Kasumi-1 (cell line): ENCODE measurements around the gene OR5C1.
"Not testable (repeated sequence)": the region's sequence is repeated elsewhere in the genome, so short reads cannot be mapped to it uniquely, and the experiment has no call there.

Experiments
- DNase-seq, 2 experiments: peaks; one replicate each; lab custom pipeline; 2025; lab: John Stamatoyannopoulos, UW

Gene OR5C1

DNA sequence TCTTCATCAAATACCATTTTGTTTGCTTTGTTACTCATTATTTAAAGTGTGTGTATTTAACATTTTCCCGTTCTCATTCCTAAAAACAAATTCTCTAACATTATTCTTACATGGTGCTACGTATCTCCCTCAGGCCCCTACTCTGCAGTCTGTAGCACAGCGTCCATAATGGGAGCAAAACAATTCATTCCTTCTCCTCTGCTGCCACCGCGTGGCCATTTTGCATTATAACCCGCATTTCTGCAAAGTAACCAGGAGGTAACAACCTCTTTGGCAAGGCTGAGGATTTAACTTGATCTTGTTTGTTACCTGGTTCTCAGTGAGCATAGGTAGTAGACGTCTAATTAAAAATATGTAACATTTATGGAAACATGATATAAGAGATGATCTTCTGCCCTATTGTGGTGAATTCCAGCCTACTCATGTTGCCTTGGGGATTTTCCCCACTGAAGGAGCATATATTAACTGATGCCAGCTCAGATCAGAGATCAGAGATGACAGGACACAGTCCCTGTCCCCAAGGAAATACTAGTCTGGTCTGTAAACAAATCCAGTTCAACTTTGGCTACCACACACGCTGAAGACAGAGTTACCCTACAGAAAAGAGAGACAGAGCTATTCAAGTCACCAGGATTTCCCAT, 21.7 kb downstream of the OR5C1 start:
- DNase-seq = peak; percentile 74 to 85

DNA sequence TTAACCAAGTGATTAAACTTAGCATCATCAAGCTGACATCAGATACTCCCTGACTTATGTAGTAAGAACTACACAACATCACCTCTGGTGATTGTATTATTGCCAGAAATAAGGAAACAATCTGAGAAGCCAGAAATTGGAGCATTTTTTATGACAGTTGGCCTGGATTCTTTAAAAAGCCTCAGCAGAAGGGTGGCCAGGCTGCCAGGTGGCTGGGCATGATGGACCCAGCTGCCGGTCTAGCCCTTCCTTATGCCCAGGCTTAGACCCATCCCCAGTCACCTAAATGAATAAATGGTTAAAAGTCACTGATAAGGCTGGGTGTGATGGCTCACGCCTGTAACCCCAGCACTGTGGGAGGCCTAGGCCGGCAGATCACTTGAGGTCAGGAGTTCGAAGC, 24.0 kb downstream of the OR5C1 start:
- no peak for DNase-seq

DNA sequence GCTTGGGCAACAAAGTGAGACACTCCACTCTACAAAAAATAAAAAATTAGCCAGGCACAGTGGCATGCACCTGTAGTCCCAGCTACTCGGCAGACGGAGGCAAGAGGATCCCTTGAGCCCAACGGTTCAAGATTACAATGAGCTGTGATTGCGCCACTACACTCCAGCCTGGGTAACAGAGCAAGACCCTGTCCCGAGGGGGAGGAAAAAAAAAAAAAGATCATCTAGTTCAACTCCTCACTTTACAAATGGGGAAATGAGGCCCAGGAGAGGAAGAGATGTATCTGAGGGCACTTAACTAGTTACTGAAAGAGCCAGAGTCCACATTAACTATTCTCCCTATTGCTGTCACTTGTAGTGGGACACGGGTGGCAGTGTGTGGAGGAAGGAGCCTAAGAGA, 25.8 kb downstream of the OR5C1 start:
- DNase-seq = no peak

DNA sequence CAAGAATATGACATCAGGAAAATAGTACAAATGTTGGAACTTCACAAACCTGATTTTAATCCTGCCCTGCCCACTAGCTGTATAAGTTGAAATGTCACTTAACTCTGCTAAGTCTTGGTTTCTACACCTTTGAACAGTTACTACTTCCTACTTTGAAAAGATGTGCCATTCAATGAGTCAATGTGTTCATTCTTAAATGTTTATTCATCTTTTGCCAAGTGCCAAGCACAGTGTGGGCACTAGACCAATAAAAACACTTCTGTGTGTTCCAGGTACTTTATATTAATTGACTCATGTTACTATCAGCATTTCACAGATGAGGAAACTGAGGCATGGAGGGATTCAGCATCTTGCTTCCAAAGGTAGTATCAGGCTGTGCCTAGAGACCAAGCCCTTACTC, 26.8 kb downstream of the OR5C1 start:
- DNase-seq = no peak

DNA sequence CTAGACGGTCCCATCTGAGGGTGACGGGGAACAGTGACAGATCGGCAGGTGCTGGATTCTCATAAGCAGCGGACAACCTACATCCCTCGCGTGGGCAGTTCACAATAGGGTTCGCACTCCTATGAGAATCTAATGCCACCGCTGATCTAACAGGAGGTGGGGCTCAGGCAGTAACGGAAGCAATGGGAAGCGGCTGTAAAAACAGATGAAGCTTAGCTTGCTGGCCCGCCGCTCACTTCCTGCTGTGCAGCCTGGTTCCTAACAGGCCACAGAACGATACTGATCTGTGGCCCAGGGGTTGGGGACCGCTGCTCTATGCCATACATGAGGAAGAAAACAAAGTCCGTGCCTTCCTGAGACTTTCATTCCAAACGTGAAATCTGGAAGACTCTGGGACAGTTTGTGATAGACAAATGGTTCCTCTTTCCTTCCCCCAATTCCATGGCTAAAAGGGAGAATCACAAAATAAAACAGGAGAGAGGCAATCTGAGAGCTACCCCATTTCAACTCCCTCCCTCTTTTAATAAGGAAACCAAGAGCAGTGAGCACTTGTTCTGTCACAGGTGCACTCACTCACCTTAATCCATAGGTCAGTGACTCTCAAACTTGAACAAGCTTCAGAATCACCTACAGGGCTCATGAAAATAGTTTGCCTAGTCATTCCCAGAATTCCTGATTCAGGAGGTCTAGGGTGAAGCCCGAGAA, 27.6 kb downstream of the OR5C1 start:
- peak; percentile 94 for DNase-seq

DNA sequence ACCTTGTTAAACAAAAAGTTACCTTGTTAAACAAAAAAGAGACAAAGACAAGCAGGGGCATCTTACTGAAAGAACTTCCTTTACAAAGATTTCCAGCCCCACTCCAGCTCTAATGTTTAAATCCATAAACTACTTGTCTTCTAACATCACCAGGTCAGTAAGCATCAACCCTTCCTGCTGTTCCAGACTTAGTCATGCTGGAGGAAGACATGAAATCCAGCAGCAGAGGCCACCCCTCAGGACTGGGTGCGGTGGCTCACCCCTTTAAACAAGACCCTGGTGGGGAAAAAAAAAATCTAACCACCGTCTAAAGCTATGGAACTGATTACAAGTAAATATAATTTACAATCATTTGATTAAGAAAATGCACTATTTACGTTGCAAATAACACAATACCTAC, 30.6 kb downstream of the OR5C1 start:
- no peak for DNase-seq

DNA sequence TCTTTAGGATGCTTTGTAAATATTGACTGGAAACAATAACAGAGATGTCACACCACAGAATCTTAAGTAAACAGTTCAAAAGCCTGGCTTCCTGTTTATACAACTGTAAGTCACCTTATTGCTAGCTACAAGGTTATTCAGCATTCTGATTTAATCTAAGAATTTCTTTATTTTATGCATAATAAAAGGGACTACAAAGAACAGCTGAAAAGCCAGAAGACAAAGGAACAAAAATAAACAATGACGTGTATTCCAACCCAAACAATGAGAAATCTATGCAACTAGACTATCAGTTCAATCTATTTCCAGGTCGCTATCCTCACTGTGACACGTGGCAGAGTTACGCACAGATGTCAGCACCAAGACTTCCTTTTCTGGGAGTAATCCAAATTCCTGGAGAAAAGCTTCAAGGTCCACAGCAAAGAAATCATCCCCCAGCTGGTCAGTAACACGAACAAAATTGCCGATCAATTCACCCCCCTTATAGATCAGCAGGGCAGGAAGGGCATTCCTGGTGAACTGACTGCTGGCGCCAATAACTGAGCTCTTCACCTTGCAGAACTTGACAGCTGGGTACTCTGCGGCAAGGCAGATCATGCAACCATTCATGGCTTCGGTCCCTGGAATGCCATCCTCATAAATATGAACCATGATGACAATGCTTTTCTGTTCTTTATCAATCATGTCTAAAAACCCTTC, 31.2 kb downstream of the OR5C1 start:
- no peak for DNase-seq

DNA sequence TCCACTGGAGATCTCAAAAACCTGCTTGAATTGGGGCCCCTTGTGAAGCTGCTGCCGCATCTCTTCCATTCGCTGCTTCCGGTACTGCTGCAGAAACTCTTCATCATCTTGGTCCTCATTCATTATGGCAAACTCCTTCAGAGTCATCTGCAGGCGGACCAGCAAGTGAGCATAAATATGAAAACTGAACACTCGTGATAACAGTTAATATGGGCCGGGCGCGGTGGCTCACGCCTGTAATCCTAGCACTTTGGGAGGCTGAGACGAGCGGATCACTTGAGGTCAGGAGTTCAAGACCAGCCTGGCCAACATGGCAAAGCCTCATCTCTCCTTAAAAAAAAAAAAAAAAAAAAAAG, 31.7 kb downstream of the OR5C1 start:
- DNase-seq = no peak

DNA sequence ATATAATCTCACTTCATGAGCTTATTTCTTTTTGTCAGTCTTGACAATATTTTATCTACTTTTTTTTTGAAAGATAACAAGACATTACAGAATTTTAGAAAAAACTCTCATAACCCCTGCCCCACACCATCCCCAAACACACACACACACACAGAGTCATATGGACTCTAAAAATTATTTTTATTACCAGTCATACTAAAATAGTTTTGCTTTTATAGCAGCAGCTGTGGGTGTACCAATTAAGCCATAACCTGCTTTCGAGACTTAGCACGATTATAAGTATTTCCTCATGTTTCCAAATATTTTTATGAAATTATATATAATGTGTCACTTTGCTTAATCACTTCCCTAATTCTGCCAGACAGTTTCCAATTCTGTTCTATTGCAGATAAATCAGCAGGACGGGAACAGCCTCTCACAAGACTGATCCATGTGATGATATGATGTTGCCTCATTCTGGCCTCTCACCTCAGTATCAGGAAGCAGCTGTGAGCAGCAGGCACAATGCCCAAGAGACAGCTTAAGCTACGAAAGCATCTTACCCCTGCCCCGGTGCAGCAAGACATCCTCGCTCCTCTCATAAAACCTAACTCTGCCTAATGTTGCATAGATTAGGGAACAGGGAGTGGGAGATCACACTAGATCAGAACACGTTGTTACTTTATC, 32.7 kb downstream of the OR5C1 start:
- DNase-seq = peak; percentile 75 to 76

DNA sequence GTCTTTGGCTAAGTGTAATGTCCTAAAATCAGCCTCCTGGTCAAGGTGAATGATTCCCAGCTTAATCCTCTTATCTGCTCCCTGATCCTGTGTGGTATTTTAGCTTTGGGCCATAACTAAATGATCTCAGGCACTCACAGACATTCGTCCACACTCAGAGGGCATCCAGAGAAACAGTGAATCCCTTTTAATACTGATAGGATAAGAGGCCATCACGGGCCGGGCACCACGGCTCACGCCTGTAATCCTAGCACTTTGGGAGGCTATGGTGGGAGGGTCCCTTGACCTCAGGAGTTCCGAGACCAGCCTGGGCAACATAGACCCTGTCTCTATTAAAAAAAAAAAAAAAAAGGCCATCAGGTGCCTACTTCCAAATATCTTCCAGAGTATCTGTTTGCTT, 33.3 kb downstream of the OR5C1 start:
- DNase-seq = no peak

DNA sequence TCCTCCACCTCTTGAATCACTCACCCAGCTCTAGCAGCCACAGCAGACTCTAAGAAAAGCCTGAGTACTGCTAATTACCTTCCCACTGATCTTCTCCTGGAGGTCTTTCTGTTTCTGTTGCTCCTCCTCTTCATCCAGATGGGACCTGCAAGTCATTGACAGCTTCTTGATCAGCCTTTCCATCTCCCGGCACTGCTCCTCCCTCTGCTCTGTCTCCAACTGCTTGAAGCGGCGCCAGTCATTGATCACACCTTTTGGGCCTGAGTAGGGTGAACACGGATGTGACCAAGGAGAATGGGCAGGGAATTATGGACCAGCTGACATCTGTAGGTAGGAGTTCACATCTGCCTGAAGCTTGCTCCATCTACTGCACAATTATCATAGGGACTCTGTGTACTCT, 34.2 kb downstream of the OR5C1 start:
- no peak for DNase-seq

DNA sequence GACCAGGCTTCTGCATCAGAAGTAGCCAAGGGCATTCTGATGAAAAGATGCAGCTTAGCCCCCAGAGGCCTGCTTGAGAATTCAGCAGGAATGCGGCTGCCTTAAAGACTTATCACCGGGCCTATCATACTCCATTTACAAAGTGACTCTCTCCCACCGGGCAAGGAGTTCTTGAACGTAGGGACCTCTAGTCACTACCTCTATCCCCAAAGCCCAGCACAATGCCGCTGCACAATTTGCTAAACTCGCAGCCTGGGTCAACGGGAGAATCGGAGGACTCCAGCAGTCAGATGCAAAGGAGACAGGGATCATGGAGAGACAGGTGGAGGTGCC, 39.0 kb downstream of the OR5C1 start:
- DNase-seq = peak in 1 of 2 experiments; percentile 43

DNA sequence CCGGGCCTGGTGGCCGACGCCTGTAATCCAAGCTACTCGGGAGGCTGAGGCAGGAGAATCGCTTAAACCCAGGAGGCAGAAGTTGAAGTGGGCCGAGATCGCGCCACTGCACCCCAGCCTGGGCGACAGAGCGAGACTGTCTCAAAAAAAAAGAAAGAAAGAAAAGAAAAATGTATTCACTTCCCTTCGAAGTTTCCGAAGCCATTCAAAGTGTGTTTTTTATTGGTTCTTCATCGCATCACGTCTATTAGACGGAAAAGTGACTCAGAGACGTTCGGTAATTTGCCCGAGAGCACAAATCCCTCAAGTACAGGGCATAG, 40.2 kb downstream of the OR5C1 start:
- not testable (repeated sequence) for DNase-seq

DNA sequence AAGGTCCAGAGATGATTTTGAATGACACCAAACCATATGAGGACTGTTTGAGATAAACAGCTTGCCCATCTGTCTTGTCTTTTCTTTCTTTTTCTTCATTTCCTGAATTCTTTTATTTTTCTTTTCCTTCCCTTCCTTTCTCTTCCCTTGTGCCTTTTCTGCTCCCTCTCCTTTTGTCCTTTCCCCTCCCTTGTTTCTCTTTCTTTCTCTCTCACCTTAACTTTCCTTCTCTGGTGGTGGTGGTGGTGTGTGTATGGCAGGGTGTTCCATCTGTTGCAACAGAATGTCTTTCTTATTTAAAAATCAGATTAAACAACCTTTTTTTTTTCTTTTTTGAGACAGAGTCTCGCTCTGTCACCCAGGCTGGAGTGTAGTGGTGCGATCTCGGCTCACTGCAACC, 43.5 kb downstream of the OR5C1 start:
- no peak for DNase-seq

DNA sequence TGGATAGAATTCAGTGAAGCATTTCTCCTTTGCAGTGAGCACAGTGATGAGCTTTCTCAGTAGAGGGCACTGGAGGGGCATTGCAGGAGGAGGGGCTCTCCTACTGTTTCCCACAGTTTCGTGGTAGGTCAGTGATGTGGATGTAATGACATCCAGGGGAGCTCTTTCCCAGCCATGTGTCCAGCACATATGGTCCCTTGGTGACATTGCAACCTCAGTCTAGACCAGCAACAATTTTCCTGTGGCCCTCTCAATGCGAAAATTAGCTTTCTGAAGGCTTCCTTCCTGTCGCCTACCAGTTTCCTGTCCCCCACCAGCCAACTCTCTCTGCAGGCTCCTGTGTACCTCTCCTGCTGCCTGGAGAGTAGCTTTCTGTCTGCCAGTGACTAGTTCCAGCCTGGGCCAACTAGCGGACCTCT, 46.6 kb downstream of the OR5C1 start:
- peak; percentile 73 to 85 for DNase-seq

DNA sequence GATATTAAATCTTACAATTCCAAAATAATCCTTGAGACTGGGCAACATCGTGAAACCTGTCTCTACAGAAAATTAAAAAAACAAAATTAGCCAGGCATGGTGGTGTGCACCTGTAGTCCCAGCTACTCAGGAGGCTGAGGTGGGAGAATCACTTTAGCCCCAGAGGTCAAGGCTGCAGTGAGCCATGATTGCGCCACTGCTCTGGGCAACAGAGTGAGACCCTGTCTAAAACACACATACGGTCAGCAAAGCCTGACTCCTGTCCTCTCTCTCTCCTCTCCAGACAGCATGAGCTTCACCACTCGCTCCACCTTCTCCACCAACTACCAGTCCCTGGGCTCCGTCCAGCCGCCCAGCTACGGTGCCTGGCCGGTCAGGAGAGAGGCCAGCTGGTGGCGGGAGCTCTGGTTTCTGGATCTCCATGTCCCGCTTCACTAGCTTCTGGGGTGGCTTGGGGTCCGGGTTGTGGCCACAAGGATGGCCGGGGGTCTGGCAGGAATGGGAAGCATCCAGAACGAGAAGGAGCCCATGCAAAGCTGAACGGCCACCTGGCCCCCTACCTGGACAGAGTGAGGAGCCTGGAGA, 48.6 kb downstream of the OR5C1 start:
- no peak for DNase-seq

DNA sequence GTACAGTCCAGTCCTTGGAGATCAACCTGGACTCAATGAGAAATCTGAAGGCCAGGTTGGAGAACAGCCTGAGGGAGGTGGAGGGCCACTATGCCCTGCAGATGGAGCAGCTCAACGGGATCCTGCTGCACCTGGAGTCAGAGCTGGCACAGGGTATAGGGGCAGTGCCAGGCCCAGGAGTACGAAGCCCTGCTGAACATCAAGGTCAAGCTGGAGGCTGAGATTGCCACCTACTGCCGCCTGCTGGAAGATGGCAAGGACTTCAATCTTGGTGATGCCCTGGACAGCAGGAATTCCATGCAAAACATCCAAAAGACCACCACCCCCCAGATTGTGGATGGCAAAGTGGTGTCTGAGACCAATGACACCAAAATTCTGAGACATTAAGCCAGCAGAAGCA, 49.7 kb downstream of the OR5C1 start:
- not testable (repeated sequence) for DNase-seq
